ENCODE measurements around the gene PDE11A. TPM values are rescaled to one million over a fixed set of nuclear protein-coding genes. Genes with fewer than 3 reads are reported as not detected.

Gene PDE11A
- total and polyA plus RNA-seq, 2 experiments from 2014 or later: 0.34 to 0.86 TPM

DNA sequence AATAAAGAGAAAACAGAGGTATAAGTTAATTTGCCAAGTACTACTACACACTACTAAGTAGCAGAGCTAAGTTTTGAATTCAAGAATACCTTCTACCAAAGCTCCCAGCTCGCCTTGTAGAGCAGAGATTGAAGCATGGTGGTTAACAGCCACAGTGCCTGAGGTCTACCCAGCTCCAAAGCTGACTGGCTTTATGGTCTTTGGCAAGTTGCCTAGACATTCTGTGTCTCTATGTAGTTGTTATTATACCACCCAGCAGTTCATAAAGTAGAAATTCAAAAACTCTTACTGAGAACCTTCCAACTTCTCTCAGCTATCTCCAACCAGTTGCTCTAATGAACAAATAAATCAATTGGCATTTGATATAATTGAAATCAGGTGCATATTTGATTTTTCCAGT lies 87.8 kb downstream of the PDE11A start:
- Histone ChIP-seq H2AFZ (no peak overlapping the region), H3K9me3 (ENCODE audit: low read depth) (no peaks in the 10 kb centered on the region), H3K9ac (no peak overlapping the region), H3K4me3 (no peak overlapping the region), H3K4me1 (ENCODE audit: insufficient read depth) (peaks cover 16% of the 10 kb centered on the region), H3K27me3 (replicated peaks; ENCODE audit: insufficient read depth) (no peaks in the 10 kb centered on the region), H3F3A (ENCODE audit: insufficient read depth) (peaks cover 21% of the 10 kb centered on the region), H3K4me2 (ENCODE audit: unreplicated experiment) (no peak overlapping the region), H3K79me2 (ENCODE audit: insufficient read depth) (no peaks in the 10 kb centered on the region), H3K27ac (no peak overlapping the region), H4K20me1 (ENCODE audit: insufficient read depth) (no peaks in the 10 kb centered on the region), H3K36me3 (ENCODE audit: low read depth) (no peaks in the 10 kb centered on the region), H3K9me2 (ENCODE audit: insufficient read depth) (no peaks in the 10 kb centered on the region)
- 8 to 21% methylated on average over 1 of the region's 1 CpG for WGBS, 2 experiments (ENCODE audit: low coverage in 1 of 2, low lambda C conversion rate in 2 of 2, missing lambda C conversion rate in 2 of 2)
- peak; percentile 50 for DNase-seq
- no peak for TF ChIP-seq EZH2phosphoT487 (IDR thresholded peaks at IDR 0.05; ENCODE audit: insufficient read depth, low read depth)
- no peak for TF ChIP-seq EZH2 (IDR thresholded peaks at IDR 0.05; ENCODE audit: insufficient read depth, poor library complexity, severe bottlenecking)
- in situ Hi-C loops (cut with MboI): no loop called here

DNA sequence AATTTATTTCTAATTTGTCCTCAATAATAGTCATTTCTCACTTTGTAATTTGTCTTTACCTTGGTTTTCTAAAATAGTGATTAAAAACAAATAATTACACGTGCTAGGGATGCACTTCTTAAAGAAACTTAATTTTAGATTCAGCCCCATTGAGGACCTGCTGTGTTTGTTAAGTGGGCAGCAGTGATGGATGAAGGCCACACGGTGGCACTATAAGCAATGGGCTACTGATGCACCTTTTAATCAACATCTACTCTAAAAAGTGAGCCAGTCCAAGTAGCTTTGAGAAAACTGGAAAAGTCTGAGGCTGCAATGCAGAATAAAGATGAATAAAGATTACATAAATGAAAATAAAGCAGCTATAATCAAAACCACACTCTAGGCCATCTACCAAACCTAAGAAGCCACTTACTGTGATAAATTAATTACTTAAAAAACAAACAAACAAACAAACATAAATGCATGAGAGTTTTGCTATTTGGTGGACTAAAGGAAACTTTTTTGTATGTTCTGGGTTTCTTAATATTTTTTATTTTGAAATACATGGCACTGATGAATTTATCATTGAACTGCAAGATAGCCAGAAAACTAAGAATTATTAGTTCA lies 89.3 kb downstream of the PDE11A start:
- Histone ChIP-seq H3K4me1 (ENCODE audit: insufficient read depth) (peaks cover 3% of the 10 kb centered on the region), H3K9me3 (ENCODE audit: low read depth) (no peaks in the 10 kb centered on the region), H3K36me3 (ENCODE audit: low read depth) (no peaks in the 10 kb centered on the region), H3K9me2 (ENCODE audit: insufficient read depth) (no peaks in the 10 kb centered on the region), H2AFZ (no peak overlapping the region), H3K9ac (no peak overlapping the region), H4K20me1 (ENCODE audit: insufficient read depth) (no peaks in the 10 kb centered on the region), H3K79me2 (ENCODE audit: insufficient read depth) (no peaks in the 10 kb centered on the region), H3F3A (ENCODE audit: insufficient read depth) (peaks cover 6% of the 10 kb centered on the region), H3K27ac (no peak overlapping the region), H3K4me2 (ENCODE audit: unreplicated experiment) (no peak overlapping the region), H3K27me3 (replicated peaks; ENCODE audit: insufficient read depth) (no peaks in the 10 kb centered on the region), H3K4me3 (no peak overlapping the region)
- in situ Hi-C loops (cut with MboI): no loop called here
- peak; percentile 79 for DNase-seq
- TF ChIP-seq EZH2phosphoT487 (IDR thresholded peaks at IDR 0.05; ENCODE audit: insufficient read depth, low read depth) (no peak), EZH2 (IDR thresholded peaks at IDR 0.05; ENCODE audit: insufficient read depth, poor library complexity, severe bottlenecking) (no peak)
- WGBS, 2 experiments (ENCODE audit: low coverage in 1 of 2, low lambda C conversion rate in 2 of 2, missing lambda C conversion rate in 2 of 2): 1 to 2% methylated on average over 2 of the region's 2 CpGs

DNA sequence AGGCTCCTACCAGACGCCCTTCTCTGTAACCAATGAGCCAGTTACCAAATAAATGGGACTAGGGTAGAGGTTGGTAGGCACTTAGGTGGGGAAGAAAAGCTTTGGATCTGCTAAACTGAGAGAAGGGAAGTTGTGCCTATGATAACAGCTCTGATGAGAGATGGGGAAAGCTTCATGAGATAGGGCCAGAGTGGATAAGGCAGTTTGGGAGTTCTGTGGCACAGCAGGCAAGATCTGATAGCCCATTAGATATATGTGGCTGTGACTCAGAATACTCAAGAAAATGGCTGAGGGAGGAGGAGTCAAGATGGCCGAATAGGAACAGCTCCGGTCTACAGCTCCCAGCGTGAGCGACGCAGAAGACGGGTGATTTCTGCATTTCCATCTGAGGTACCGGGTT lies 99.8 kb downstream of the PDE11A start:
- Histone ChIP-seq H3K9me2 (ENCODE audit: insufficient read depth) (no peaks in the 10 kb centered on the region), H3K4me3 (no peak overlapping the region), H3K4me2 (ENCODE audit: unreplicated experiment) (no peak overlapping the region), H3K9me3 (ENCODE audit: low read depth) (no peaks in the 10 kb centered on the region), H3K4me1 (ENCODE audit: insufficient read depth) (no peaks in the 10 kb centered on the region), H3K36me3 (ENCODE audit: low read depth) (no peaks in the 10 kb centered on the region), H3K27ac (no peak overlapping the region), H4K20me1 (ENCODE audit: insufficient read depth) (no peaks in the 10 kb centered on the region), H3K79me2 (ENCODE audit: insufficient read depth) (no peaks in the 10 kb centered on the region), H3F3A (ENCODE audit: insufficient read depth) (no peaks in the 10 kb centered on the region), H3K9ac (no peak overlapping the region), H3K27me3 (replicated peaks; ENCODE audit: insufficient read depth) (no peaks in the 10 kb centered on the region), H2AFZ (no peak overlapping the region)
- in situ Hi-C loops (cut with MboI): no loop called here
- TF ChIP-seq EZH2phosphoT487 (IDR thresholded peaks at IDR 0.05; ENCODE audit: insufficient read depth, low read depth) (no peak), EZH2 (IDR thresholded peaks at IDR 0.05; ENCODE audit: insufficient read depth, poor library complexity, severe bottlenecking) (no peak)
- no peak for DNase-seq
- WGBS, 2 experiments (ENCODE audit: low coverage in 1 of 2, low lambda C conversion rate in 2 of 2, missing lambda C conversion rate in 2 of 2): 68 to 72% methylated on average over 4 to 8 of the region's 8 CpGs

DNA sequence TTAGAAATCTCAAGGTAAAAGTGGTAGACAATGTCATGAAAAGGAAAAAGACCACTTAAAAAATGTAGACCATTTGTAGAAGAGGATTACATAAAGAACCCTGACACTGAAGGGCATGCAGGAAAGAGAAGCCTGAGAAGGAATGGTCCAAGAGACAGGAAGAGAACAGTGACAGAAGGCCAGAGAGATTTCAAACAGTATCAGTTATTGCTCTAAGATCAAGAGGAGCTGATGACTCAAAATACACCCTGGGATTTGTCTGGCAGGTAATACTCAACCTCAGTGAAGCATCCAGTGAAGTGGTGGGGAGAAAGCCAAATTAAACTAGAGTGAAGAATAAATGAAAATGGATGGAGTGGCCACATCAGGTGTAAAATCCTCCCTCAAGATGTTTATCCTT lies 100.5 kb downstream of the PDE11A start:
- no peaks in the 10 kb centered on the region for H3K4me1 ChIP-seq (ENCODE audit: insufficient read depth)
- H3K4me3 ChIP-seq: no peak overlapping the region
- no peak overlapping the region for H2AFZ ChIP-seq
- no peaks in the 10 kb centered on the region for H3K36me3 ChIP-seq (ENCODE audit: low read depth)
- H3K9me3 ChIP-seq (ENCODE audit: low read depth): no peaks in the 10 kb centered on the region
- no peak overlapping the region for H3K9ac ChIP-seq
- H3K27me3 ChIP-seq (replicated peaks; ENCODE audit: insufficient read depth): no peaks in the 10 kb centered on the region
- TF ChIP-seq EZH2phosphoT487 (IDR thresholded peaks at IDR 0.05; ENCODE audit: insufficient read depth, low read depth): no peak
- TF ChIP-seq EZH2 (IDR thresholded peaks at IDR 0.05; ENCODE audit: insufficient read depth, poor library complexity, severe bottlenecking): no peak
- no peak overlapping the region for H3K4me2 ChIP-seq (ENCODE audit: unreplicated experiment)
- in situ Hi-C loops (cut with MboI): no loop called here
- H3K27ac ChIP-seq: no peak overlapping the region
- H3F3A ChIP-seq (ENCODE audit: insufficient read depth): no peaks in the 10 kb centered on the region
- no peaks in the 10 kb centered on the region for H3K9me2 ChIP-seq (ENCODE audit: insufficient read depth)
- no peaks in the 10 kb centered on the region for H4K20me1 ChIP-seq (ENCODE audit: insufficient read depth)
- no peak for DNase-seq
- no peaks in the 10 kb centered on the region for H3K79me2 ChIP-seq (ENCODE audit: insufficient read depth)

All from GM23248 (cell line).